ENCODE results near the gene HRG. TPM values are rescaled to one million over a fixed set of nuclear protein-coding genes. Genes with fewer than 3 reads are reported as not detected.

Gene HRG
- total RNA-seq, 1 experiment from 2014 or later, result 1.3 TPM

DNA sequence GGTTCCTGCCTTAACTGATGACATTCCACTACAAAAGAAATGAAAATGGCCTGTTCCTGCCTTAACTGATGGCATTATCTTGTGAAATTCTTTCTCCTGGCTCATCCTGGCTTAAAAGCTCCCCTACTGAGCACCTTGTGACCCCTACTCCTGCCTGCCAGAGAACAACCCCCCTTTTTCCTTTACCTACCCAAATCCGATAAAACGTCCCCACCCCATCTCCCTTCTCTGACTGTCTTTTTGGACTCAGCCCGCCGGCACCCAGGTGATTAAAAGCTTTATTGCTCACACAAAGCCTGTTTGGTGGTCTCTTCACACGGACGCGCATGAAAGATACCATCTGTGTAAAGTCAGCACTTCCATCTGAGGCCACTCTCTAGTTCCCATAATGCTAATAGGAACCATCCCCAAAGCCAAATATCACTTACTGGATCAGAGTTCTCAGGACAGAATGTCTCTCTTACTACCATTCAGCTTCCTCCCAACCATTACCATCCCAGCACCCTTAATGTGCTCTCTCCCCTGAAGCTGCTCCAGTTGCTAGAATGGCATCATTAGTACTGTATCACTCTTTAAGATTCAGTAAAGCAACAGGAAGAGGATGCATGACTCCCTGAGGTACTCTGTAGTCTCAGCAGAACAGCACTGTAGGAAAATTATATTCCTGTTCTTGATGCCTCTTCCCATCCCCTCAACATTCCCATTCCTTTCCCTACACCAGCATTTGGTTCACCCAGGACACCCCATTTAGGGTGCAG is 2.3 kb upstream of the HRG start:
- intact Hi-C loops (cut with micrococcal nuclease; ENCODE audit: unreplicated experiment), result no loop called here
- no TSS peak for BruUV-seq (replicated peaks)
- no peak overlapping the region for H3K27ac ChIP-seq
- no peak overlapping the region for H2AFZ ChIP-seq
- no peaks in the 10 kb centered on the region; the same call in 1 of the 2 replicates for H3K9me3 ChIP-seq (ENCODE audit: insufficient read depth, low read depth)
- H3K4me1 ChIP-seq (replicated peaks; ENCODE audit: insufficient read depth), result no peaks in the 10 kb centered on the region
- ChIA-PET CTCF (no interaction called here), POLR2A (ENCODE audit: unreplicated experiment) (no interaction called here)
- no peak overlapping the region for H3K4me3 ChIP-seq
- no peak for TF ChIP-seq EZH2 (IDR thresholded peaks at IDR 0.05; ENCODE audit: low read depth)
- TF ChIP-seq, protein P1, sequence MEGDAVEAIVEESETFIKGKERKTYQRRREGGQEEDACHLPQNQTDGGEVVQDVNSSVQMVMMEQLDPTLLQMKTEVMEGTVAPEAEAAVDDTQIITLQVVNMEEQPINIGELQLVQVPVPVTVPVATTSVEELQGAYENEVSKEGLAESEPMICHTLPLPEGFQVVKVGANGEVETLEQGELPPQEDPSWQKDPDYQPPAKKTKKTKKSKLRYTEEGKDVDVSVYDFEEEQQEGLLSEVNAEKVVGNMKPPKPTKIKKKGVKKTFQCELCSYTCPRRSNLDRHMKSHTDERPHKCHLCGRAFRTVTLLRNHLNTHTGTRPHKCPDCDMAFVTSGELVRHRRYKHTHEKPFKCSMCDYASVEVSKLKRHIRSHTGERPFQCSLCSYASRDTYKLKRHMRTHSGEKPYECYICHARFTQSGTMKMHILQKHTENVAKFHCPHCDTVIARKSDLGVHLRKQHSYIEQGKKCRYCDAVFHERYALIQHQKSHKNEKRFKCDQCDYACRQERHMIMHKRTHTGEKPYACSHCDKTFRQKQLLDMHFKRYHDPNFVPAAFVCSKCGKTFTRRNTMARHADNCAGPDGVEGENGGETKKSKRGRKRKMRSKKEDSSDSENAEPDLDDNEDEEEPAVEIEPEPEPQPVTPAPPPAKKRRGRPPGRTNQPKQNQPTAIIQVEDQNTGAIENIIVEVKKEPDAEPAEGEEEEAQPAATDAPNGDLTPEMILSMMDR (conservative IDR thresholded peaks at IDR 0.05), result no peak
- no peaks in the 10 kb centered on the region; the same call in 1 of the 2 replicates for H3F3A ChIP-seq (ENCODE audit: insufficient read depth, low read depth)
- no peaks in the 10 kb centered on the region for H3K79me2 ChIP-seq (ENCODE audit: low read depth)
- no peaks in the 10 kb centered on the region for H3K36me3 ChIP-seq (ENCODE audit: low read depth)
- H3K4me2 ChIP-seq, result no peak overlapping the region
- no peaks in the 10 kb centered on the region for H4K20me1 ChIP-seq (ENCODE audit: insufficient read depth)
- H3K27me3 ChIP-seq (ENCODE audit: insufficient read depth, low read depth), result no peaks in the 10 kb centered on the region; the same call in 1 of the 2 replicates
- no peak for DNase-seq
- no peaks in the 10 kb centered on the region for H3K9me2 ChIP-seq (ENCODE audit: insufficient read depth)

DNA sequence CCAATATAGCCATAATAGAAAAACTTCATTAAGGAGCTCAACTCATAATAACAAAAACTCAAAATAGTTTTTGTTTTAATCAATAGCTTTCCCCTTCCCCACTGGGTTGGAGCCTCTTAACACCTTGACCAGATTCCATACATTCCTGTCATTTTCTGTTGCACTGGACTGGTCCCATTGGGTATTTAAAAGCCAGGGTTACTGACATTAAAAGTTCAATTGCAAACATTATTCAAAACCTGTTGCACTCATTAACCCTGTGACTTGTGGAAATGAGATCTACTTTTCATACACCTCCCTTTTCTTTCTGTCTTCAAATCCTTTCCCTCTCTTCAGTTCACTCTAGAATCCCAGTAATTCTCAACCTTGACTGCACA is 1.7 kb upstream of the HRG start:
- POLR2A ChIA-PET (ENCODE audit: unreplicated experiment), result no interaction called here
- intact Hi-C loops (cut with micrococcal nuclease; ENCODE audit: unreplicated experiment), result no loop called here

DNA sequence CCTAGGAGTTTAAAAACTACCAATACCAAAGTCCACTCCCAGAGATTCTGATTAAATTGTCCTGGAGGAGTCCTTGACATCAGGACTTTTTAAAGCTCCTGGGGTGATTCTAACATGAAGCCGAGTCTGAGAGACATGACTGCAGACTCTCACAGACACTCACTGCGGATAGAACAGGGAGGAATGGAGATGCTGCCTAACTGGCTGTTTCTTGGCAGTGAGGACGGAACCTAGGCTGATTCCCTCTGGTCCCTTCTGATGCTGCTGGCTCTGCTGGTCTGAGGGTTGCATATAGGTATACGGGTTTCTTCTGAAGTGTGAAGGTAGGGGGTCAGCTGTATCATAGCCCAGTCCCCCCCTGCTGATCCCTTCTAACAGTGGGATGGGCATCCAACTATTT is 1.3 kb upstream of the HRG start:
- DNase-seq, result no peak
- no TSS peak for BruUV-seq (replicated peaks)
- Histone ChIP-seq H4K20me1 (ENCODE audit: insufficient read depth) (no peaks in the 10 kb centered on the region), H3K79me2 (ENCODE audit: low read depth) (no peaks in the 10 kb centered on the region), H3K9me2 (ENCODE audit: insufficient read depth) (no peaks in the 10 kb centered on the region), H3K4me1 (replicated peaks; ENCODE audit: insufficient read depth) (peaks cover 8% of the 10 kb centered on the region), H3K4me3 (no peak overlapping the region), H3K9me3 (ENCODE audit: insufficient read depth, low read depth) (no peaks in the 10 kb centered on the region; the same call in 1 of the 2 replicates), H3K36me3 (ENCODE audit: low read depth) (no peaks in the 10 kb centered on the region), H3K4me2 (no peak overlapping the region), H3F3A (ENCODE audit: insufficient read depth, low read depth) (no peaks in the 10 kb centered on the region; the same call in 1 of the 2 replicates), H3K27ac (no peak overlapping the region), H2AFZ (no peak overlapping the region; the same call in 1 of the 2 replicates), H3K27me3 (ENCODE audit: insufficient read depth, low read depth) (no peaks in the 10 kb centered on the region)
- TF ChIP-seq EZH2 (IDR thresholded peaks at IDR 0.05; ENCODE audit: low read depth), result no peak
- TF ChIP-seq, protein P1 (conservative IDR thresholded peaks at IDR 0.05), result no peak
- ChIA-PET CTCF (no interaction called here), POLR2A (ENCODE audit: unreplicated experiment) (no interaction called here)
- intact Hi-C loops (cut with micrococcal nuclease; ENCODE audit: unreplicated experiment), result no loop called here

More for the DNA sequence above, 1.7 kb upstream of the HRG start:
- Histone ChIP-seq H3K9me2 (ENCODE audit: insufficient read depth) (no peaks in the 10 kb centered on the region), H3K27me3 (ENCODE audit: insufficient read depth, low read depth) (no peaks in the 10 kb centered on the region), H3K4me3 (no peak overlapping the region), H3K4me1 (replicated peaks; ENCODE audit: insufficient read depth) (peaks cover 4% of the 10 kb centered on the region), H3F3A (ENCODE audit: insufficient read depth, low read depth) (no peaks in the 10 kb centered on the region; the same call in 1 of the 2 replicates), H3K36me3 (ENCODE audit: low read depth) (no peaks in the 10 kb centered on the region), H3K27ac (no peak overlapping the region), H3K79me2 (ENCODE audit: low read depth) (no peaks in the 10 kb centered on the region), H3K4me2 (no peak overlapping the region), H2AFZ (no peak overlapping the region; the same call in 1 of the 2 replicates), H4K20me1 (ENCODE audit: insufficient read depth) (no peaks in the 10 kb centered on the region), H3K9me3 (ENCODE audit: insufficient read depth, low read depth) (no peaks in the 10 kb centered on the region; the same call in 1 of the 2 replicates)
- no peak for DNase-seq
- no TSS peak for BruUV-seq (replicated peaks)
- no peak for TF ChIP-seq EZH2 (IDR thresholded peaks at IDR 0.05; ENCODE audit: low read depth)
- TF ChIP-seq, protein P1 (conservative IDR thresholded peaks at IDR 0.05), result no peak
- CTCF ChIA-PET, result no interaction called here

All from PC-9 (cell line).